ENCODE results near the gene TPP1. TPM values are rescaled to one million over a fixed set of nuclear protein-coding genes. Genes with fewer than 3 reads are reported as not detected.

The TPP1 gene
- total RNA-seq, 3 donors from 2014 or later: 27.2 to 71.4 (median 38.2) TPM

GRCh38 chr11:6563121-6563619 is 56.1 kb downstream of the TPP1 start:
- no peaks in the 10 kb centered on the region for H3K4me1 ChIP-seq
- TF ChIP-seq CTCF (IDR thresholded peaks at IDR 0.05) (no peak), POLR2A (IDR thresholded peaks at IDR 0.05) (no peak), POLR2AphosphoS5 (IDR thresholded peaks at IDR 0.05) (no peak)
- no peaks in the 10 kb centered on the region for H3K9me3 ChIP-seq
- no peak for DNase-seq (ENCODE audit: low spot score in 2 of 2)
- no peak overlapping the region for H3K27ac ChIP-seq
- no peaks in the 10 kb centered on the region for H3K36me3 ChIP-seq
- intact Hi-C loops (cut with DNase I; ENCODE audit: low total_unique reads): loop anchor here (5.0 kb wide), 1 partner anchor 669 kb away; no protein-coding TSS in a partner anchor
- H3K27me3 ChIP-seq: no peaks in the 10 kb centered on the region
- no peak overlapping the region for H3K4me3 ChIP-seq

Other genes with a start within 250 kb of the TPP1 start
- 10 to 100 TPM; 15.7 to 30.4 (median 17.3) TPM for gene SMPD1, start 228.9 kb downstream of the TPP1 start, total RNA-seq
- gene APBB1, start 200.3 kb downstream of the TPP1 start, total RNA-seq: 10 to 100 TPM; 25.6 to 40.0 (median 36.3) TPM
- 10 to 100 TPM in 2 of 3 donors, under 1 TPM in 1; 0.96 to 25.2 (median 12.9) TPM for gene HPX, start 178.4 kb downstream of the TPP1 start, total RNA-seq
- 10 to 100 TPM; 21.6 to 43.9 (median 32.6) TPM for gene TRIM3, start 145.5 kb downstream of the TPP1 start, total RNA-seq
- 100 to 1,000 TPM in 2 of 3 donors, 10 to 100 TPM in 1; 40.0 to 129 (median 121) TPM for gene ARFIP2, start 138.1 kb downstream of the TPP1 start, total RNA-seq
- gene TIMM10B, start 137.9 kb downstream of the TPP1 start, total RNA-seq: 10 to 100 TPM; 30.7 to 49.2 (median 39.3) TPM
- 10 to 100 TPM; 12.3 to 21.6 (median 14.9) TPM for gene DNHD1, start 122.1 kb downstream of the TPP1 start, total RNA-seq
- 10 to 100 TPM in 2 of 3 donors, 1 to 10 TPM in 1; 8.8 to 22.2 (median 20.3) TPM for gene RRP8, start 15.8 kb downstream of the TPP1 start, total RNA-seq
- 100 to 1,000 TPM; 113 to 118 (median 113) TPM for gene ILK, start 15.6 kb downstream of the TPP1 start, total RNA-seq
- 10 to 100 TPM; 45.4 to 82.6 (median 54.7) TPM for gene TAF10, start 7.2 kb downstream of the TPP1 start, total RNA-seq
- gene DCHS1, start 36.4 kb upstream of the TPP1 start, total RNA-seq: 10 to 100 TPM in 2 of 3 donors, 1 to 10 TPM in 1; 7.2 to 18.0 (median 13.8) TPM
- gene MRPL17, start 63.9 kb upstream of the TPP1 start, total RNA-seq: 10 to 100 TPM; 16.8 to 25.2 (median 18.9) TPM
- 1 to 10 TPM in 1 of 3 donors, under 1 TPM in 1, not detected in 1; 0.44 to 3.6 TPM for gene OR2AG2, start 152.6 kb upstream of the TPP1 start, total RNA-seq
- not detected for gene OR2AG1, start 163.6 kb upstream of the TPP1 start, total RNA-seq
- gene OR6A2, start 180.3 kb upstream of the TPP1 start, total RNA-seq: 1 to 10 TPM in 1 of 3 donors, under 1 TPM in 2; 0.16 to 1.2 (median 0.33) TPM
- gene OR10A5, start 226.3 kb upstream of the TPP1 start, total RNA-seq: not detected
- not detected for gene OR10A2, start 243.6 kb upstream of the TPP1 start, total RNA-seq

Data from breast epithelium (tissue), 4 donors.